ENCODE data around the gene FAM53B.

- TF ChIP-seq, protein P1, sequence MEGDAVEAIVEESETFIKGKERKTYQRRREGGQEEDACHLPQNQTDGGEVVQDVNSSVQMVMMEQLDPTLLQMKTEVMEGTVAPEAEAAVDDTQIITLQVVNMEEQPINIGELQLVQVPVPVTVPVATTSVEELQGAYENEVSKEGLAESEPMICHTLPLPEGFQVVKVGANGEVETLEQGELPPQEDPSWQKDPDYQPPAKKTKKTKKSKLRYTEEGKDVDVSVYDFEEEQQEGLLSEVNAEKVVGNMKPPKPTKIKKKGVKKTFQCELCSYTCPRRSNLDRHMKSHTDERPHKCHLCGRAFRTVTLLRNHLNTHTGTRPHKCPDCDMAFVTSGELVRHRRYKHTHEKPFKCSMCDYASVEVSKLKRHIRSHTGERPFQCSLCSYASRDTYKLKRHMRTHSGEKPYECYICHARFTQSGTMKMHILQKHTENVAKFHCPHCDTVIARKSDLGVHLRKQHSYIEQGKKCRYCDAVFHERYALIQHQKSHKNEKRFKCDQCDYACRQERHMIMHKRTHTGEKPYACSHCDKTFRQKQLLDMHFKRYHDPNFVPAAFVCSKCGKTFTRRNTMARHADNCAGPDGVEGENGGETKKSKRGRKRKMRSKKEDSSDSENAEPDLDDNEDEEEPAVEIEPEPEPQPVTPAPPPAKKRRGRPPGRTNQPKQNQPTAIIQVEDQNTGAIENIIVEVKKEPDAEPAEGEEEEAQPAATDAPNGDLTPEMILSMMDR (conservative IDR thresholded peaks at IDR 0.05; ENCODE audit: low read depth, low read length): no peak
- TF ChIP-seq EZH2 (IDR thresholded peaks at IDR 0.05; ENCODE audit: borderline replicate concordance, low read depth, low read length, poor library complexity, severe bottlenecking): no peak
Measured at GRCh38 chr10:124708246-124708779, 35.9 kb downstream of the FAM53B start.

All from A673 (cell line).